H9 (cell line): ENCODE results near the gene RETSAT. TPM values are rescaled to one million over a fixed set of nuclear protein-coding genes. Genes with fewer than 3 reads are reported as not detected.

Experiments
- DNase-seq: peaks from one replicate; pipeline ENCODE4 v3.0.0-alpha.2; 2017
- H2AFZ ChIP-seq: one replicate; pipeline ENCODE4 v1.6.1; 2013; ENCODE audit warnings: mild to moderate bottlenecking, low read length, control low read depth, moderate library complexity
- H2AK5ac ChIP-seq: 2 replicates; pipeline ENCODE4 v1.6.1; 2013; ENCODE audit warnings: low read length, control low read depth, mixed read lengths; ENCODE audit not compliant: insufficient read length
- H2BK120ac ChIP-seq: one replicate; pipeline ENCODE4 v1.6.1; 2013; ENCODE audit warnings: low read depth, mild to moderate bottlenecking, low read length, control low read depth, inconsistent platforms; ENCODE audit not compliant: poor library complexity, severe bottlenecking
- H2BK12ac ChIP-seq: 2 replicates; pipeline ENCODE4 v1.6.1; 2013; ENCODE audit warnings: low read length, control low read depth, mixed read lengths, low read depth; ENCODE audit not compliant: insufficient read length
- H2BK15ac ChIP-seq: 2 replicates; pipeline ENCODE4 v1.6.1; 2013; ENCODE audit warnings: low read depth, low read length, control low read depth
- H2BK20ac ChIP-seq: one replicate; pipeline ENCODE4 v1.6.1; 2013; ENCODE audit warnings: low read depth, mild to moderate bottlenecking, low read length, control low read depth, inconsistent platforms; ENCODE audit not compliant: poor library complexity, severe bottlenecking
- H2BK5ac ChIP-seq: 2 replicates; pipeline ENCODE4 v1.6.1; 2013; ENCODE audit warnings: low read length, control low read depth, mixed read lengths; ENCODE audit not compliant: insufficient read length
- H3K14ac ChIP-seq: 2 replicates; pipeline ENCODE4 v1.6.1; 2013; ENCODE audit warnings: low read length, control low read depth; ENCODE audit not compliant: insufficient read depth
- H3K18ac ChIP-seq: 2 replicates; pipeline ENCODE4 v1.6.1; 2013; ENCODE audit warnings: low read depth, mild to moderate bottlenecking, mixed read lengths, low read length, control low read depth; ENCODE audit not compliant: insufficient read length
- H3K23ac ChIP-seq: 2 replicates; pipeline ENCODE4 v1.6.1; 2013; ENCODE audit warnings: low read length, control low read depth, mixed read lengths, low read depth; ENCODE audit not compliant: insufficient read length
- H3K23me2 ChIP-seq: 2 replicates; pipeline ENCODE4 v1.6.1; 2013; ENCODE audit warnings: low read depth, mild to moderate bottlenecking, mixed read lengths, low read length, control low read depth; ENCODE audit not compliant: insufficient read length, poor library complexity, severe bottlenecking
- H3K27ac ChIP-seq: 2 replicates; pipeline ENCODE4 v1.5.1; 2013; ENCODE audit warnings: low read length, control low read depth, mixed read lengths, low read depth; ENCODE audit not compliant: insufficient read length
- H3K27me3 ChIP-seq: 2 replicates; pipeline ENCODE4 v1.6.1; 2013; ENCODE audit warnings: low read length, control low read depth, inconsistent platforms; ENCODE audit not compliant: insufficient read depth
- H3K4ac ChIP-seq: 2 replicates; pipeline ENCODE4 v1.6.1; 2013; ENCODE audit warnings: low read depth, mild to moderate bottlenecking, control low read depth, inconsistent platforms, low read length, moderate library complexity
- H3K4me1 ChIP-seq: 2 replicates; pipeline ENCODE4 v1.6.1; 2013; ENCODE audit warnings: low read length, control low read depth, inconsistent platforms; ENCODE audit not compliant: insufficient read depth
- H3K4me2 ChIP-seq: 2 replicates; pipeline ENCODE4 v1.6.1; 2013; ENCODE audit warnings: low read length, control low read depth, mixed read lengths; ENCODE audit not compliant: insufficient read length, insufficient read depth
- H3K56ac ChIP-seq: 2 replicates; pipeline ENCODE4 v1.6.1; 2013; ENCODE audit warnings: low read depth, mild to moderate bottlenecking, mixed read lengths, low read length, control low read depth; ENCODE audit not compliant: insufficient read length
- H3K79me1 ChIP-seq: 2 replicates; pipeline ENCODE4 v1.6.1; 2013; ENCODE audit warnings: low read depth, mild to moderate bottlenecking, moderate library complexity, low read length, control low read depth, inconsistent platforms; ENCODE audit not compliant: insufficient read depth, poor library complexity, severe bottlenecking
- H3K79me2 ChIP-seq: 2 replicates; pipeline ENCODE4 v1.6.1; 2013; ENCODE audit warnings: low read length, control low read depth, inconsistent platforms; ENCODE audit not compliant: insufficient read depth
- H3K9ac ChIP-seq: 2 replicates; pipeline ENCODE4 v1.6.1; 2013; ENCODE audit warnings: low read length, control low read depth, mixed read lengths; ENCODE audit not compliant: insufficient read length; ENCODE audit errors: extremely low read depth
- H3K9me3 ChIP-seq: one replicate; pipeline ENCODE4 v1.6.1; 2013; ENCODE audit warnings: low read depth, low read length, inconsistent platforms; ENCODE audit not compliant: control insufficient read depth
- H3T11ph ChIP-seq: one replicate; pipeline ENCODE4 v1.6.1; 2013; ENCODE audit warnings: mild to moderate bottlenecking, low read length, control low read depth, inconsistent platforms
- H4K20me1 ChIP-seq: one replicate; pipeline ENCODE4 v1.6.1; 2013; ENCODE audit not compliant: control insufficient read depth, insufficient read length, insufficient read depth
- H4K5ac ChIP-seq: 2 replicates; pipeline ENCODE4 v1.6.1; 2013; ENCODE audit warnings: low read depth, mild to moderate bottlenecking, mixed read lengths, low read length, control low read depth; ENCODE audit not compliant: insufficient read length
- H4K8ac ChIP-seq: replicated peaks from 2 replicates; pipeline ENCODE4 v1.6.1; 2013; ENCODE audit warnings: low read length, control low read depth, mixed read lengths, low read depth; ENCODE audit not compliant: insufficient read length
- H4K91ac ChIP-seq: 2 replicates; pipeline ENCODE4 v1.6.1; 2013; ENCODE audit warnings: low read depth, mild to moderate bottlenecking, moderate library complexity, mixed read lengths, low read length, control low read depth; ENCODE audit not compliant: insufficient read length
- H3K27ac Mint-ChIP-seq, 3 experiments: 2 replicates in 2 of 3; 3 replicates in 1 of 3; pipeline ENCODE4 v1.8.0; 2020 to 2021; ENCODE audit warnings: mixed read lengths in 3 of 3, mild to moderate bottlenecking in 1 of 3, moderate library complexity in 1 of 3
- H3K27me3 Mint-ChIP-seq: 2 replicates; pipeline ENCODE4 v1.8.0; 2021; ENCODE audit warnings: low read depth, mild to moderate bottlenecking, moderate library complexity, mixed read lengths
- H3K36me3 Mint-ChIP-seq, 3 experiments: 2 replicates in 2 of 3; 3 replicates in 1 of 3; pipeline ENCODE4 v1.8.0; 2020 to 2021; ENCODE audit warnings: low read depth in 3 of 3, mixed read lengths in 3 of 3; ENCODE audit not compliant: insufficient read depth in 1 of 3
- H3K4me1 Mint-ChIP-seq, 2 experiments: 2 replicates each; pipeline ENCODE4 v1.8.0; 2020; ENCODE audit warnings: mixed read lengths in 2 of 2
- H3K4me3 Mint-ChIP-seq, 2 experiments: 2 replicates in 1 of 2; 3 replicates in 1 of 2; pipeline ENCODE4 v1.8.0; 2020 to 2021; ENCODE audit warnings: mild to moderate bottlenecking in 2 of 2, mixed read lengths in 2 of 2, moderate library complexity in 1 of 2
- H3K9me3 Mint-ChIP-seq, 2 experiments: 2 replicates in 1 of 2; 3 replicates in 1 of 2; pipeline ENCODE4 v1.8.0; 2020; ENCODE audit warnings: mild to moderate bottlenecking in 2 of 2, mixed read lengths in 2 of 2, moderate library complexity in 1 of 2
- CTCF ChIP-seq: fragments of 200-600 bp; sonication (generic); conservative IDR thresholded peaks from 3 replicates; pipeline ENCODE4 v1.8.0; 2021; ENCODE audit warnings: antibody characterized with exemption, mild to moderate bottlenecking
- total RNA-seq: library from RNA; stranded (reverse); gene quantifications from 2 replicates; pipeline ENCODE4 v1.2.1, GENCODE V29; 2021

The RETSAT gene
- total RNA-seq, 1 experiment from 2014 or later: 16.7 TPM

GRCh38 chr2:85329181-85329651, 25.1 kb downstream of the RETSAT start:
- Mint-ChIP-seq H3K36me3 (peaks cover 6 to 30% (median 23%) of the 10 kb centered on the region in 3 experiments; a peak in 6 of 7 replicates), H3K27me3 (peaks cover 3% of the 10 kb centered on the region), H3K4me3 (peak overlapping the region in 1 of 2 experiments; percentile 2; a peak in 2 of 5 replicates), H3K4me1 (peaks cover 35 to 44% of the 10 kb centered on the region in 2 experiments), H3K27ac (no peak overlapping the region), H3K9me3 (peaks cover 2 to 3% of the 10 kb centered on the region in 2 experiments; a peak in 3 of 5 replicates)
- Histone ChIP-seq H3K56ac (no peak overlapping the region), H4K8ac (no peak overlapping the region), H2AK5ac (no peak overlapping the region), H2BK12ac (no peak overlapping the region), H3K23me2 (peaks cover 18% of the 10 kb centered on the region), H2BK5ac (no peak overlapping the region), H3K27ac (no peak overlapping the region), H4K20me1 (no peaks in the 10 kb centered on the region), H3K4me1 (no peaks in the 10 kb centered on the region; the same call in 1 of the 2 replicates), H3K79me2 (peaks cover 8% of the 10 kb centered on the region; the same call in 1 of the 2 replicates), H4K5ac (no peak overlapping the region), H3K9me3 (no peaks in the 10 kb centered on the region), H3K79me1 (peaks cover 16% of the 10 kb centered on the region), H4K91ac (no peak overlapping the region), H2BK15ac (no peak overlapping the region), H3K27me3 (no peaks in the 10 kb centered on the region), H2AFZ (no peak overlapping the region), H3K4ac (no peak overlapping the region), H3K23ac (no peak overlapping the region), H2BK120ac (no peak overlapping the region), H2BK20ac (no peak overlapping the region), H3K4me2 (no peak overlapping the region), H3K9ac (no peak overlapping the region), H3K18ac (no peak overlapping the region), H3K14ac (no peak overlapping the region), H3T11ph (no peak overlapping the region)
- no peak for TF ChIP-seq CTCF
- DNase-seq: no peak
